HUDEP-2 (cell line): ENCODE data around the gene EBP.
"Not testable (repeated sequence)": the region's sequence is repeated elsewhere in the genome, so short reads cannot be mapped to it uniquely, and the experiment has no call there.

Experiments
- DNase-seq, 76 experiments: peaks; one replicate each; lab custom pipeline; 2025; ENCODE audit not compliant: unreplicated experiment in 76 of 76; lab: John Stamatoyannopoulos, UW

EBP gene

GRCh38 chrX:48520976-48521352, 644 bp upstream of the EBP start:
- DNase-seq, result no peak

- DNase-seq, result no peak
Measured at GRCh38 chrX:48522291-48522690, 683 bp downstream of the EBP start.

GRCh38 chrX:48523682-48524081, 2.1 kb downstream of the EBP start:
- no peak for DNase-seq

- DNase-seq, result not testable (repeated sequence)
Measured at GRCh38 chrX:48525853-48526252, 4.2 kb downstream of the EBP start.

GRCh38 chrX:48530736-48531135, 9.1 kb downstream of the EBP start:
- DNase-seq, result no peak

- DNase-seq, result peak in 55 of 76 experiments; percentile 2 to 77 (median 32)
Measured at GRCh38 chrX:48531358-48531959, 9.9 kb downstream of the EBP start.

GRCh38 chrX:48532161-48532560, 10.6 kb downstream of the EBP start:
- no peak for DNase-seq

GRCh38 chrX:48533165-48533564, 11.6 kb downstream of the EBP start:
- DNase-seq, result no peak

GRCh38 chrX:48538641-48539344, 17.2 kb downstream of the EBP start:
- no peak for DNase-seq

- peak; percentile 6 to 97 (median 91) for DNase-seq
Measured at GRCh38 chrX:48539345-48540027, 17.9 kb downstream of the EBP start, which contains the start of gene TBC1D25. TBC1D25 (plus strand) TSS chrX:48539714; CDS start chrX:48539798, 84 bp downstream.

GRCh38 chrX:48540028-48540375, 18.4 kb downstream of the EBP start:
- peak in 10 of 76 experiments; percentile 5 to 37 (median 22) for DNase-seq

- DNase-seq, result no peak
Measured at GRCh38 chrX:48540480-48540879, 18.9 kb downstream of the EBP start.

- no peak for DNase-seq
Measured at GRCh38 chrX:48541140-48541814, 19.7 kb downstream of the EBP start.

GRCh38 chrX:48548871-48549270, 27.3 kb downstream of the EBP start:
- no peak for DNase-seq

GRCh38 chrX:48555731-48556325, 34.2 kb downstream of the EBP start:
- DNase-seq, result not testable (repeated sequence)

- DNase-seq, result peak in 17 of 76 experiments; percentile 1 to 51 (median 29)
Measured at GRCh38 chrX:48558271-48558670, 36.7 kb downstream of the EBP start.

GRCh38 chrX:48559636-48560035, 38.0 kb downstream of the EBP start:
- DNase-seq, result no peak

GRCh38 chrX:48560056-48560455, 38.4 kb downstream of the EBP start:
- DNase-seq, result no peak

- no peak for DNase-seq
Measured at GRCh38 chrX:48560681-48561080, 39.1 kb downstream of the EBP start.

- DNase-seq, result peak in 26 of 76 experiments; percentile 1 to 40 (median 8)
Measured at GRCh38 chrX:48569958-48570357, 48.4 kb downstream of the EBP start.
